Aorta (tissue), 5 donors: ENCODE data around the gene THOC6. TPM values are rescaled to one million over a fixed set of nuclear protein-coding genes. Genes with fewer than 3 reads are reported as not detected.
"Not testable (repeated sequence)": the region's sequence is repeated elsewhere in the genome, so short reads cannot be mapped to it uniquely, and the experiment has no call there.

Source experiments
- ATAC-seq: fragments of 200-7000 bp; cut with Tn5 transposase; one replicate; pipeline ENCODE4 v1.9.1; 2022; ENCODE audit warnings: moderate library complexity; ENCODE audit not compliant: low FRiP score
- DNase-seq, 2 donors: peaks; one replicate each; pipeline ENCODE4 v3.0.0-alpha.2; 2020
- H3K27ac ChIP-seq, 2 donors: one replicate each; pipeline ENCODE4 v1.5.1; 2013; ENCODE audit warnings: low read length in 2 of 2, mild to moderate bottlenecking in 2 of 2, moderate library complexity in 2 of 2, control low read depth in 1 of 2, inconsistent platforms in 1 of 2, low read depth in 1 of 2
- H3K27me3 ChIP-seq, 2 donors: one replicate each; pipeline ENCODE4 v1.6.1; 2013; ENCODE audit warnings: control low read depth in 1 of 2, low read length in 1 of 2, mild to moderate bottlenecking in 1 of 2, moderate library complexity in 1 of 2; ENCODE audit not compliant: insufficient read depth in 2 of 2, control insufficient read depth in 1 of 2
- H3K36me3 ChIP-seq, 2 donors: one replicate each; pipeline ENCODE4 v1.6.1; 2013; ENCODE audit warnings: control low read depth in 1 of 2, low read length in 1 of 2, mild to moderate bottlenecking in 1 of 2; ENCODE audit not compliant: insufficient read depth in 2 of 2, control insufficient read depth in 1 of 2
- H3K4me1 ChIP-seq, 2 donors: one replicate each; pipeline ENCODE4 v1.6.1; 2013; ENCODE audit warnings: low read length in 2 of 2, control low read depth in 1 of 2, mild to moderate bottlenecking in 1 of 2, moderate library complexity in 1 of 2; ENCODE audit not compliant: insufficient read depth in 2 of 2, control insufficient read depth in 1 of 2
- H3K4me3 ChIP-seq, 2 donors: one replicate each; pipeline ENCODE4 v1.5.1; 2013; ENCODE audit warnings: low read length in 2 of 2, control low read depth in 1 of 2, mild to moderate bottlenecking in 1 of 2
- H3K9me3 ChIP-seq: one replicate; pipeline ENCODE4 v1.6.1; 2013; ENCODE audit warnings: mild to moderate bottlenecking, low read length; ENCODE audit not compliant: control insufficient read depth
- WGBS, 2 donors: extraction: QIAGEN DNeasy Blood & Tissue Kit; methylation state at CpG; one replicate each; pipeline ENCODE4 v1.1.7; 2013; 5-methylcytosine and 5-hydroxymethylcytosine counted together
- intact Hi-C, 2 donors: fragments of 100-400 bp; cut with DNase I; formaldehyde crosslinking; loops; one replicate each; pipeline versions ENCODE4 v1.14.2 to v1.15.0; 2022
- polyA plus RNA-seq, 2 donors: library from polyadenylated mRNA; stranded (reverse); fragments of 200-250 nt; gene quantifications; one replicate each; pipeline ENCODE4 v1.2.3, GENCODE V29; 2013
- total RNA-seq, 2 donors: library from RNA; stranded (reverse); fragmentation: NEBNext Ultra II Directional; extraction: Animal tissue kit (Norgen Biotek cat#: 25700); gene quantifications; one replicate each; pipeline ENCODE4 v1.2.1, GENCODE V29; 2021
- donor health status: healthy with polysubstance abuse.
- donor health status: Bipolar disorder and iron deficiency.
- donor health status: DM: no; HTN: no; CAD: no.
- donor health status: DM: no; HTN: no; CAD: no.
- donor health status: DM: yes; HTN: yes; CAD: no.

The THOC6 gene
- total and polyA plus RNA-seq, 4 donors = 18.5 to 60.6 (median 24.3) TPM

DNA sequence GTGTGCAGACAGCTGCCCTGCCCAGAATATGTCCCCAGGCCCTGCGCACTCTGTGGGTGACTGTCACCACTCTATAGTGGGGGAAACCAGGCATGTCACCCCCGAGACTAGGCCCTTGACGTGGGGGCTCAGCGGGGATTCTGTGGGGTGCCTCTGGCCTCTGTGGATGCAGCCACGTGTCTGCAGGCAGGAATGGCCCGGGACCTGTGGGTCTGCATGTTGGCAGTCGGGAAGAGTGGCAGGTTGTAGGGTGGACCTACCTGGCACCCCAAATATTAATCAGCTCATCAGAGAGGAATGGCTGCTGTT, 42.6 kb downstream of the THOC6 start:
- H3K27ac ChIP-seq = no peak overlapping the region
- H3K9me3 ChIP-seq = no peaks in the 10 kb centered on the region
- ATAC-seq (no peak), DNase-seq (no peak)
- H3K4me1 ChIP-seq = no peaks in the 10 kb centered on the region
- 92 to 95% methylated on average over 7 of the region's 7 CpGs for WGBS, 2 donors
- no peak overlapping the region for H3K4me3 ChIP-seq
- no peaks in the 10 kb centered on the region for H3K36me3 ChIP-seq
- intact Hi-C loops = no loop called here
- no peaks in the 10 kb centered on the region for H3K27me3 ChIP-seq

DNA sequence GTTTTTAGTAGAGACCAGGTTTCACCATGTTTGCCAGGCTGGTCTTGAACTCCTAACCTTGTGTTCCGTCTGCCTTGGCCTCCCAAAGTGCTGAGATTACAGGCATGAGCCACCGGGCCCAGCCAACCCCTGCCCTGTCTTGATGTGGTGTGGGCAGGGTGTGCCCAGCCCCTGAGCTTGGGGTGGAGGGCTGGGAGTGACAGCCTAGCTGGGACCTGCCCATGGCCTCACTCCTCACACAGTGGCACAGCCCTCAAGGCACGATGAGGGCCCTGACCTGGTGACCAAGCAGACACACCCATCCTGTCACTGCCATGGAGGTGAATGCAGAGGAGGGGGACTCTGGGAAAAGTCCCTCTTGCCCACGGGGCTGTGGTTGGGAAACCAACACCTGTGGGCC, 44.7 kb downstream of the THOC6 start:
- intact Hi-C loops = no loop called here

GRCh38 chr16:3069146-3069545, 45.3 kb downstream of the THOC6 start:
- DNase-seq, H3K4me1 ChIP-seq, H3K9me3 ChIP-seq, H3K27me3 ChIP-seq, H3K27ac ChIP-seq, ATAC-seq, H3K4me3 ChIP-seq, H3K36me3 ChIP-seq, intact Hi-C loops: not testable (repeated sequence)
- WGBS, 2 donors = 84 to 88% methylated on average over 10 of the region's 11 CpGs

More for the DNA sequence above, 44.7 kb downstream of the THOC6 start:
- DNase-seq = peak in 1 of 2 donors; percentile 32
- Histone ChIP-seq H3K36me3 (no peaks in the 10 kb centered on the region), H3K4me1 (no peaks in the 10 kb centered on the region), H3K27me3 (no peaks in the 10 kb centered on the region), H3K9me3 (no peaks in the 10 kb centered on the region), H3K4me3 (no peak overlapping the region), H3K27ac (no peak overlapping the region)
- WGBS, 2 donors = 74 to 78% methylated on average over 4 of the region's 4 CpGs
- no peak for ATAC-seq

DNA sequence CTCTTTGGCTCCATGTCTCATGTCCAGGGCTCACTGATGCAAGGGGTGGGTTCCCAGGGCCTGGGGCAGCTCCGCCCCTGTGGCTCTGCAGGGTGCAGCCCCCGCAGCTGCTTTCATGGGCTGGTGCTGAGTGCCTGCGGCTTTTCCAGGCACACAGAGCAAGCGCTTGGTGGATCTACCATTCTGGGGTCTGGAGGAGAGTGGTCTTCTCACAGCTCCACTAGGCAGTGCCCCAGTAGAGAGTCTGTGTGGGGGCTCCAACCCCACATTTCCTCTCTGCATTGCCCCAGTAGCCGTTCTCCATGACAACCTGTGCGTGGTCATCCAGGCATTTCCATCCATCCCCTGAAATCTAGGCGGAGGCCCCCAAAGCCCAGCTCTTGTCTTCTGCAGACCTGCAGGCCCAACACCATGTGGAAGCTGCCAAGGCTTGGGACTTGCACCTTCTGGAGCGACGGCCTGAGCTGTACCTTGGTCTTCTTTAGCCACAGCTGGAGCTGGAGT, 46.8 kb downstream of the THOC6 start:
- WGBS, 2 donors = 85 to 88% methylated on average over 9 of the region's 9 CpGs
- no peak for ATAC-seq

DNA sequence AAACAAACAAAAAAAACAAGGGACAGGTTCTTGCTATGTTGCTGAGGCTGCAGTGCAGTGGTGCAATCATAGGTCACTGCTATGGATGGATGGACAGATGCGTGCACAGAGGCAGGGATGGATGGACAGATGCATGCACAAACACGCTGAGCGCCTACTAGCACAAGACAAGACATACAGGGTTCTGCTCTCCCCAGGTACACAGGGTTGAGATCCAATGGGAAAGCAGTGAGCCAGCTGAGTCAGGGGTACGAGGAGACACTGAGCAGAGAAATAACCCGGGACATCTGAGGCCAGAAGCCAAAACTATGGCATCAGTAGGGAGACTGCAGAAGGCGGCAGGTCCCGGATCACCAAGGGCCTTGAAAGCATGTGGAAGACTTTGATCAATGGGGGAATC, 47.8 kb downstream of the THOC6 start:
- H3K27ac ChIP-seq = no peak overlapping the region
- H3K4me1 ChIP-seq = no peaks in the 10 kb centered on the region
- no peaks in the 10 kb centered on the region for H3K36me3 ChIP-seq
- H3K4me3 ChIP-seq = no peak overlapping the region
- intact Hi-C loops = no loop called here
- ATAC-seq (no peak), DNase-seq (no peak)
- H3K9me3 ChIP-seq = no peaks in the 10 kb centered on the region
- no peaks in the 10 kb centered on the region for H3K27me3 ChIP-seq
- WGBS, 2 donors = 81 to 84% methylated on average over 7 of the region's 7 CpGs

More for the DNA sequence above, 46.8 kb downstream of the THOC6 start:
- Histone ChIP-seq H3K4me1 (no peaks in the 10 kb centered on the region), H3K9me3 (no peaks in the 10 kb centered on the region), H3K27ac (no peak overlapping the region), H3K4me3 (no peak overlapping the region), H3K36me3 (no peaks in the 10 kb centered on the region), H3K27me3 (no peaks in the 10 kb centered on the region)
- DNase-seq = no peak
- intact Hi-C loops = no loop called here

DNA sequence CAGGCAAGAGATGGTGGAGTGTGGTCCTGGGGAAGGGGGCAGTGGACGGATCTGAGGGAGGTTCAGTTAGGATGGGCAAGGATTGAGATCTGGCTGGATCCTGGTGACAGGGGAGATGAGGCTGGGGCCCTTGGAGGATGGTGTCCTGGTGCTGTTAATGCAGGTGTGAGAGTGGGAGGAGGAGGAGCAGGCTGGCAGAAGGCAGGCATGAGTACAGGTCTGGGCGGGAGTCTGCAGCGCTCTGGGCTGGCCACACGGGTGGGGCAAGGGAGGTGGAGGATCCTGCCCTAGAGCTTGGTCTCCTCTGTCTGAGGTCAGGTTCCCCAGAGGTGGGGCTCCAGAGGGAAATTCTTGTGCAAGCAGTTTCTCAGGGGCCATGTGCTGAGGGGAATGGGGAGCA, 48.3 kb downstream of the THOC6 start:
- H3K27ac ChIP-seq, H3K27me3 ChIP-seq, H3K4me1 ChIP-seq, DNase-seq, H3K9me3 ChIP-seq, H3K4me3 ChIP-seq, H3K36me3 ChIP-seq, intact Hi-C loops, ATAC-seq: not testable (repeated sequence)
- WGBS, 2 donors = 66 to 71% methylated on average over 3 of the region's 4 CpGs

DNA sequence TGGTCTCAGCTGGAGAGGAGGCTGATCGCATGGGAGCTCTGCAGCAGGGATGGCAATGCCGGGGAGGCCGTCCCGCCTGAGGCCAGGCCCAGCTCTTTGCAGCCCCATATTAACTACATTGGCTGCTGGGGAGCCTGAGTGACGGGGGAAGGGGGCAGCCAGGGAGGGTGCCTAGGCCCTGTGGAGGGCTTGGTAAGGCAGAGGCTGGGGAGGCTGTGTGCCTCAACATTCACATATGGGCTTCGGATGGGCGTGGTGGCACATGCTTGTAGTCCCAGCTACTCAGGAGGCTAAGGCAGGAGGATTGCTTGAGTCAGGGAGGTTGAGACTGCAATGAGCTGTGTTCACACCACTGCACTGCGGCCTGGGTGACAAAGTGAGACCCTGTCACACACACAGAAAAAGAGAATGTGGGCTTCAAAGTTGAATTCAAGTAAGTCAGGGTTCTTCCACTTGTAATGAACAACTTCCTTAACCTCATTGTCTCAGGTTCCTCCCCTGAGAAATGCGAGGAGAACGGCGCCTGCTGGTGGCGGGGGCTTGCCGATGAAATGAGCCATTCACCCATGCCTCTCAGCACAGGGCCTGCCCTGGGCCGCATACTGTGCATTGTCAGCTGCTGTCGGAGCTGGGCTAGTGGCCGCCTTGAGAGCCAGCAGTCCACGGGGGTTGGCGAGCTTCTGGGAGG, 48.9 kb downstream of the THOC6 start:
- intact Hi-C loops, DNase-seq: not testable (repeated sequence)
- 60 to 63% methylated on average over 5 to 16 of the region's 18 CpGs for WGBS, 2 donors

DNA sequence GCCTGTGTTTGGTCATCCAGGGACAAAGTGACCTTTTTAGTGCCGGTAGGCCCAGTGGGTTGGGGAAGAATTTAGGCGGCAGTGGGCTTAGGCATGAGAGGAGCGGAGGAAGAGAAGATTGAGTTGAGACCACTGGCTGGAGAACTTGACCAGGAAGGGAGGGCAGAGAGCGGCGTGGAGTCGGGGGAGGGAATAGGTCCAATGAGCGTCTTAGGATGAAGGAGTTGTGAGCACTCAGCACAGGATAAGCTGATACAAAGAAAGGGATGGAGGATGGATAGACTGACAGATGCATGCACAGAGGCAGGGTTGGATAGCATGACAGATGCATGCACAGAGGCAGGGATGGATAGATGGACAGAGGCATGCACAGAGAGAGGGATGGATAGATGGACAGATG, 49.6 kb downstream of the THOC6 start:
- WGBS, 2 donors = 79 to 84% methylated on average over 7 of the region's 7 CpGs
- Histone ChIP-seq H3K27me3 (no peaks in the 10 kb centered on the region), H3K4me1 (no peaks in the 10 kb centered on the region), H3K36me3 (no peaks in the 10 kb centered on the region), H3K4me3 (no peak overlapping the region), H3K9me3 (no peaks in the 10 kb centered on the region), H3K27ac (no peak overlapping the region)
- ATAC-seq (no peak), DNase-seq (no peak)
- intact Hi-C loops = no loop called here

More for the DNA sequence above, 48.9 kb downstream of the THOC6 start:
- H3K27me3 ChIP-seq, H3K9me3 ChIP-seq, H3K36me3 ChIP-seq, ATAC-seq, H3K27ac ChIP-seq, H3K4me1 ChIP-seq, H3K4me3 ChIP-seq: not testable (repeated sequence)

DNA sequence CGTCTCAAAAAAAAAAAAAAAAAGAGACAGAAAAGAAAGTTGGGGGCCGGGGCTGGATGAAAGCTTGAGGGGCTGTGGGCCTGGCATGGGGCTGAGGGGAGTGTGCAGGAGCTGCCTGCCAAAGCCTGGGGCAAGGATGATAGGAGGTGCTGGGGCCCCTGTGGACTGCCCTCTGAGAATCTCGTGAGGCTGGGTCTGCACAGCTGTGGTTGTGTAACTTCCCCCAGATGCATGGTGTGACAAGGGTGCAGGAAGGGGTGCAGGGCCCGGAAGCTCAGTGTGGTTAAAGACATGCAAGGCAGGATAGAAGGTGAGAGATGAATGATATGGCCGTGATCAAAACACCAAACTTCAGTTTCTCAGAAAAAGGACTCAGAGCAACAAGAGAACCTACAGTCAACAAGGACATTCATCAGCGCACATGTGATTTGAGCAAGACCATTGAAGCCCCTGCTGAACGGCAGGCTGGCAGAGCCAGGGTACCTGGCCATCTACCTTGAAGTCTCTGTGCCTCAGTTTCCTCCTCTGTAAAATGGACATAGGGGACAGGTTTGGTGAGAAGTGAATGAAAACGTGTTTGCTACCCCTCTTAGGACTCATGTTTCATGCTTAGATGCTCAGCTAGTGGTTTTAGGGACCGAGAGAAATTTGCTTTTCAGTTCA, 51.2 kb downstream of the THOC6 start:
- Histone ChIP-seq H3K4me1 (no peaks in the 10 kb centered on the region), H3K27me3 (no peaks in the 10 kb centered on the region), H3K36me3 (no peaks in the 10 kb centered on the region), H3K9me3 (no peaks in the 10 kb centered on the region), H3K27ac (no peak overlapping the region), H3K4me3 (no peak overlapping the region)
- intact Hi-C loops = no loop called here
- WGBS, 2 donors = 58 to 75% methylated on average over 9 of the region's 9 CpGs
- no peak for ATAC-seq
- DNase-seq = no peak
